ENCODE data around the gene SLC25A11.
A peak's percentile ranks its signal among the peaks of the same experiment; 100 is the strongest.
"Not testable (repeated sequence)": the region's sequence is repeated elsewhere in the genome, so short reads cannot be mapped to it uniquely, and the experiment has no call there.

Gene SLC25A11

GRCh38 chr17:4945176-4945943 is 5.5 kb upstream of the SLC25A11 start:
- DNase-seq (ENCODE audit: low read depth in 3 of 3) = peak; percentile 72 to 86 (median 83)

GRCh38 chr17:4944554-4945175 is 4.8 kb upstream of the SLC25A11 start:
- peak in 1 of 3 experiments; percentile 46 for DNase-seq (ENCODE audit: low read depth in 3 of 3)

- DNase-seq (ENCODE audit: low read depth in 3 of 3) = peak in 1 of 3 experiments; percentile 58
These were observed 4.3 kb upstream of the SLC25A11 start for GRCh38 chr17:4944163-4944553.

- DNase-seq (ENCODE audit: low read depth in 3 of 3) = no peak
These were observed 3.1 kb upstream of the SLC25A11 start for GRCh38 chr17:4942760-4943508.

GRCh38 chr17:4941319-4941610 is 1.4 kb upstream of the SLC25A11 start:
- DNase-seq (ENCODE audit: low read depth in 3 of 3) = no peak

GRCh38 chr17:4940555-4941318 is 891 bp upstream of the SLC25A11 start:
- peak in 1 of 3 experiments; percentile 44 for DNase-seq (ENCODE audit: low read depth in 3 of 3)

GRCh38 chr17:4939546-4939795 is 375 bp downstream of the SLC25A11 start:
- DNase-seq (ENCODE audit: low read depth in 3 of 3) = no peak

- DNase-seq (ENCODE audit: low read depth in 3 of 3) = no peak
These were observed 929 bp downstream of the SLC25A11 start for GRCh38 chr17:4938688-4939545.

- DNase-seq (ENCODE audit: low read depth in 3 of 3) = no peak
These were observed 1.8 kb downstream of the SLC25A11 start for GRCh38 chr17:4938069-4938491.

GRCh38 chr17:4937553-4937952 is 2.3 kb downstream of the SLC25A11 start:
- DNase-seq (ENCODE audit: low read depth in 3 of 3) = no peak

- no peak for DNase-seq (ENCODE audit: low read depth in 3 of 3)
These were observed 3.4 kb downstream of the SLC25A11 start for GRCh38 chr17:4936436-4936835.

GRCh38 chr17:4935650-4936049 is 4.2 kb downstream of the SLC25A11 start:
- no peak for DNase-seq (ENCODE audit: low read depth in 3 of 3)

GRCh38 chr17:4934173-4934979 is 5.5 kb downstream of the SLC25A11 start:
- no peak for DNase-seq (ENCODE audit: low read depth in 3 of 3)

- DNase-seq (ENCODE audit: low read depth in 3 of 3) = no peak
These were observed 6.2 kb downstream of the SLC25A11 start for GRCh38 chr17:4933646-4934045.

- DNase-seq (ENCODE audit: low read depth in 3 of 3) = no peak
These were observed 7.1 kb downstream of the SLC25A11 start for GRCh38 chr17:4932756-4933155.

- DNase-seq (ENCODE audit: low read depth in 3 of 3) = no peak
These were observed 7.9 kb downstream of the SLC25A11 start, which contains the start of gene GP1BA for GRCh38 chr17:4931963-4932362. TSS of gene GP1BA (plus strand) at chr17:4932277. CDS start at chr17:4932605, 328 bp downstream.

GRCh38 chr17:4928881-4929280 is 11.0 kb downstream of the SLC25A11 start:
- no peak for DNase-seq (ENCODE audit: low read depth in 3 of 3)

GRCh38 chr17:4926577-4927335 is 13.1 kb downstream of the SLC25A11 start:
- DNase-seq (ENCODE audit: low read depth in 3 of 3) = not testable (repeated sequence)

- no peak for DNase-seq (ENCODE audit: low read depth in 3 of 3)
These were observed 18.5 kb downstream of the SLC25A11 start for GRCh38 chr17:4921320-4921719.
